Neuronal stem cell (in vitro differentiated cells): ENCODE data around the gene SNAPC2.
"Not testable (repeated sequence)": the region's sequence is repeated elsewhere in the genome, so short reads cannot be mapped to it uniquely, and the experiment has no call there.

Experiments
- DNase-seq: peaks from one replicate; pipeline ENCODE4 v3.0.0-alpha.2; 2013; ENCODE audit warnings: low spot score
- H2AFZ ChIP-seq: one replicate; pipeline ENCODE4 v1.6.1; 2013; ENCODE audit warnings: mild to moderate bottlenecking, low read length, inconsistent platforms
- H2AK5ac ChIP-seq: 2 replicates; pipeline ENCODE4 v1.6.1; 2013; ENCODE audit warnings: low read depth, mild to moderate bottlenecking, inconsistent platforms, low read length, moderate library complexity, mixed read lengths
- H2BK120ac ChIP-seq: 2 replicates; pipeline ENCODE4 v1.6.1; 2013; ENCODE audit warnings: low read depth, mild to moderate bottlenecking, inconsistent platforms, low read length, moderate library complexity, mixed read lengths
- H2BK12ac ChIP-seq: one replicate; pipeline ENCODE4 v1.6.1; 2013; ENCODE audit warnings: low read length, inconsistent platforms
- H2BK15ac ChIP-seq: 2 replicates; pipeline ENCODE4 v1.6.1; 2013; ENCODE audit warnings: mild to moderate bottlenecking, low read length, inconsistent platforms, mixed read lengths
- H2BK5ac ChIP-seq: one replicate; pipeline ENCODE4 v1.6.1; 2013; ENCODE audit warnings: inconsistent platforms, mild to moderate bottlenecking, low read length, moderate library complexity
- H3K14ac ChIP-seq: one replicate; pipeline ENCODE4 v1.6.1; 2013; ENCODE audit warnings: low read length, inconsistent platforms
- H3K18ac ChIP-seq: 2 replicates; pipeline ENCODE4 v1.6.1; 2013; ENCODE audit warnings: low read length, inconsistent platforms
- H3K23ac ChIP-seq: 2 replicates; pipeline ENCODE4 v1.6.1; 2013; ENCODE audit warnings: low read depth, mild to moderate bottlenecking, mixed read lengths, low read length, inconsistent platforms; ENCODE audit not compliant: poor library complexity
- H3K27ac ChIP-seq: replicated peaks from 3 replicates; pipeline ENCODE4 v1.5.1; 2013; ENCODE audit warnings: low read length, inconsistent platforms
- H3K27me3 ChIP-seq, 3 experiments: 2 replicates each; pipeline ENCODE4 v1.6.1; 2013; ENCODE audit warnings: low read length in 3 of 3, mild to moderate bottlenecking in 2 of 3, inconsistent platforms in 1 of 3, low read depth in 1 of 3, mixed read lengths in 1 of 3, moderate library complexity in 1 of 3; ENCODE audit not compliant: control insufficient read depth in 3 of 3, insufficient read depth in 3 of 3
- H3K36me3 ChIP-seq, 2 donors: replicated peaks in 1 of 2; 2 replicates each; pipeline ENCODE4 v1.6.1; 2013; ENCODE audit warnings: low read length in 2 of 2; ENCODE audit not compliant: control insufficient read depth in 2 of 2, insufficient read depth in 2 of 2
- H3K4ac ChIP-seq: 2 replicates; pipeline ENCODE4 v1.6.1; 2013; ENCODE audit warnings: inconsistent platforms, mild to moderate bottlenecking, low read length, moderate library complexity
- H3K4me1 ChIP-seq, 2 donors: 1 replicate in 1 of 2; 2 replicates in 1 of 2; pipeline ENCODE4 v1.6.1; 2013; ENCODE audit warnings: low read length in 2 of 2, low read depth in 1 of 2; ENCODE audit not compliant: control insufficient read depth in 2 of 2, insufficient read depth in 1 of 2
- H3K4me2 ChIP-seq: one replicate; pipeline ENCODE4 v1.6.1; 2013; ENCODE audit warnings: mild to moderate bottlenecking, low read length, inconsistent platforms; ENCODE audit not compliant: insufficient read depth, poor library complexity, severe bottlenecking
- H3K4me3 ChIP-seq, 2 donors: 2 replicates each; pipeline ENCODE4 v1.5.1; 2013; ENCODE audit warnings: low read length in 2 of 2, mild to moderate bottlenecking in 2 of 2, inconsistent platforms in 1 of 2, moderate library complexity in 1 of 2
- H3K79me1 ChIP-seq: one replicate; pipeline ENCODE4 v1.6.1; 2013; ENCODE audit warnings: low read depth, mild to moderate bottlenecking, inconsistent platforms, low read length, moderate library complexity
- H3K9ac ChIP-seq: one replicate; pipeline ENCODE4 v1.6.1; 2013; ENCODE audit warnings: mild to moderate bottlenecking, low read depth, low read length, inconsistent platforms; ENCODE audit not compliant: poor library complexity
- H3K9me3 ChIP-seq, 2 donors: replicated peaks in 1 of 2; 2 replicates each; pipeline versions ENCODE3 to v1.6.1; 2013; ENCODE audit warnings: low read length in 2 of 2, mild to moderate bottlenecking in 2 of 2, inconsistent platforms in 1 of 2, low read depth in 1 of 2, mixed read lengths in 1 of 2, moderate library complexity in 1 of 2; ENCODE audit not compliant: control insufficient read depth in 2 of 2, insufficient read depth in 1 of 2
- H4K8ac ChIP-seq: one replicate; pipeline ENCODE4 v1.6.1; 2013; ENCODE audit warnings: low read depth, mild to moderate bottlenecking, inconsistent platforms, low read length, moderate library complexity
- H4K91ac ChIP-seq: one replicate; pipeline ENCODE4 v1.6.1; 2013; ENCODE audit warnings: low read length, low read depth, mild to moderate bottlenecking, inconsistent platforms; ENCODE audit not compliant: poor library complexity
- WGBS, 2 donors: extraction: QIAGEN DNeasy Blood & Tissue Kit; methylation state at CpG; one replicate each; pipeline ENCODE4 v1.1.7; 2013; ENCODE audit warnings: missing lambda C conversion rate in 2 of 2, mixed read lengths in 1 of 2; ENCODE audit not compliant: insufficient read length in 2 of 2, insufficient replicate concordance in 1 of 2; ENCODE audit errors: extremely low coverage in 2 of 2; 5-methylcytosine and 5-hydroxymethylcytosine counted together

The SNAPC2 gene

GRCh38 chr19:7893362-7894101 is 26.6 kb upstream of the SNAPC2 start:
- not testable (repeated sequence) for H2BK15ac ChIP-seq, H3K4me1 ChIP-seq, H3K79me1 ChIP-seq, H3K9me3 ChIP-seq, H3K23ac ChIP-seq, H3K9ac ChIP-seq, H3K36me3 ChIP-seq, H4K8ac ChIP-seq, H3K4me2 ChIP-seq, H3K4me3 ChIP-seq, H2AFZ ChIP-seq, DNase-seq, H3K14ac ChIP-seq, H2BK120ac ChIP-seq, H3K18ac ChIP-seq, H2AK5ac ChIP-seq, H4K91ac ChIP-seq, H3K27ac ChIP-seq, H2BK5ac ChIP-seq, H3K4ac ChIP-seq
- Histone ChIP-seq H3K27me3 (peaks cover 0 to 19% (median 8%) of the 10 kb centered on the region in 3 experiments), H2BK12ac (peak overlapping the region; percentile 41)
- WGBS, 2 donors, result no CpG with 5 or more reads among the region's 18 CpGs

- Histone ChIP-seq H2AK5ac (peak overlapping the region; percentile 46), H3K79me1 (no peaks in the 10 kb centered on the region), H3K27me3 (peaks cover 0 to 10% (median 1%) of the 10 kb centered on the region in 3 experiments), H2BK12ac (peak overlapping the region; percentile 1), H2AFZ (peak overlapping the region; percentile 53), H3K4me1 (peaks cover 0 to 5% of the 10 kb centered on the region in 2 donors), H2BK120ac (no peak overlapping the region), H2BK5ac (no peak overlapping the region), H3K9ac (peak overlapping the region; percentile 44), H2BK15ac (peak overlapping the region; percentile 49), H3K4ac (no peak overlapping the region), H3K36me3 (no peaks in the 10 kb centered on the region), H4K8ac (no peak overlapping the region), H3K9me3 (no peaks in the 10 kb centered on the region), H3K4me2 (no peak overlapping the region), H3K18ac (no peak overlapping the region), H3K23ac (no peak overlapping the region), H4K91ac (no peak overlapping the region), H3K4me3 (no peak overlapping the region), H3K27ac (no peak overlapping the region), H3K14ac (no peak overlapping the region)
- WGBS, 2 donors, result no CpG with 5 or more reads among the region's 18 CpGs
- DNase-seq, result no peak
Measured at GRCh38 chr19:7894612-7895309, 25.4 kb upstream of the SNAPC2 start.

- Histone ChIP-seq H4K8ac (no peak overlapping the region), H3K9ac (peak overlapping the region; percentile 44), H3K79me1 (no peaks in the 10 kb centered on the region), H3K4me3 (peak overlapping the region in 1 of 2 donors; percentile 10), H3K36me3 (no peaks in the 10 kb centered on the region), H3K9me3 (no peaks in the 10 kb centered on the region), H3K23ac (peak overlapping the region; percentile 89), H2BK15ac (peak overlapping the region; percentile 49), H2AK5ac (peak overlapping the region; percentile 46), H3K27me3 (peaks cover 0 to 5% (median 0%) of the 10 kb centered on the region in 3 experiments), H3K14ac (no peak overlapping the region), H4K91ac (no peak overlapping the region), H2BK120ac (no peak overlapping the region), H2BK12ac (no peak overlapping the region), H3K27ac (no peak overlapping the region), H3K4ac (peak overlapping the region; percentile 66), H3K18ac (peak overlapping the region; percentile 38), H3K4me2 (no peak overlapping the region), H2BK5ac (peak overlapping the region; percentile 39), H3K4me1 (peaks cover 0 to 5% of the 10 kb centered on the region in 2 donors), H2AFZ (no peak overlapping the region)
- DNase-seq, result no peak
- WGBS, 2 donors, result no CpG with 5 or more reads among the region's 13 CpGs
Measured at GRCh38 chr19:7895565-7895964, 24.6 kb upstream of the SNAPC2 start.

GRCh38 chr19:7897292-7897691 is 22.8 kb upstream of the SNAPC2 start:
- Histone ChIP-seq H2BK5ac (no peak overlapping the region), H3K4me3 (no peak overlapping the region), H2BK12ac (no peak overlapping the region), H2BK120ac (no peak overlapping the region), H3K9ac (no peak overlapping the region), H3K14ac (no peak overlapping the region), H3K23ac (no peak overlapping the region), H2AFZ (no peak overlapping the region), H3K4ac (no peak overlapping the region), H3K18ac (no peak overlapping the region), H3K9me3 (no peaks in the 10 kb centered on the region), H3K36me3 (no peaks in the 10 kb centered on the region), H4K91ac (no peak overlapping the region), H4K8ac (no peak overlapping the region), H3K79me1 (no peaks in the 10 kb centered on the region), H3K4me2 (no peak overlapping the region), H3K27ac (no peak overlapping the region), H2BK15ac (no peak overlapping the region), H3K4me1 (no peaks in the 10 kb centered on the region), H3K27me3 (no peaks in the 10 kb centered on the region), H2AK5ac (no peak overlapping the region)
- DNase-seq, result no peak
- no CpG with 5 or more reads among the region's 11 CpGs for WGBS, 2 donors
